OCI-LY1 (cell line): ENCODE data around the gene GAK.

ENCODE experiments used
- EZH2 ChIP-seq: fragments of 200-600 bp; sonication (generic), shearing (Covaris generic); IDR thresholded peaks from 2 replicates; pipeline ENCODE4 v1.8.0; 2017; ENCODE audit warnings: borderline replicate concordance, mixed run types, mild to moderate bottlenecking, antibody characterized with exemption, low read length, moderate library complexity, mixed read lengths
- TF ChIP-seq, protein P1 (sequence below): fragments of 200-600 bp; sonication (generic), shearing (Covaris generic); IDR thresholded peaks from 2 replicates; pipeline ENCODE4 v1.5.1; 2017; ENCODE audit warnings: mild to moderate bottlenecking, antibody characterized with exemption, low read length, moderate library complexity, mixed read lengths

DNA sequence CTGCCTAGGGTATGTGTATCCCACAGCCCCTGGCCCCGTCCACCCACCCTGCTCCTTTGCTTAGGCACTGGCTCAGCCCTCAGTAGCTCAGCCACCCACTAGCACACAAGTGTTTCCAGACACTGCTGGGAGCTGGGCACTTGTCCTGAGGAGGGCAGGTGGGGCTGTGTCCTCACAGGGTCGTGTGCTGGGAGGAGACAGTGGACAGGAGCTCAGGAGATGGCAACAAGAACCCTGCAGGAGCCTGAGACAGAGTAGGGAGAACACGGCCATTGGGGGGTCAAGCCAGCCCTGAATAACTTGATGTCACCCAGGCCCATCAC is 100.7 kb downstream of the GAK start:
- TF ChIP-seq, protein P1, sequence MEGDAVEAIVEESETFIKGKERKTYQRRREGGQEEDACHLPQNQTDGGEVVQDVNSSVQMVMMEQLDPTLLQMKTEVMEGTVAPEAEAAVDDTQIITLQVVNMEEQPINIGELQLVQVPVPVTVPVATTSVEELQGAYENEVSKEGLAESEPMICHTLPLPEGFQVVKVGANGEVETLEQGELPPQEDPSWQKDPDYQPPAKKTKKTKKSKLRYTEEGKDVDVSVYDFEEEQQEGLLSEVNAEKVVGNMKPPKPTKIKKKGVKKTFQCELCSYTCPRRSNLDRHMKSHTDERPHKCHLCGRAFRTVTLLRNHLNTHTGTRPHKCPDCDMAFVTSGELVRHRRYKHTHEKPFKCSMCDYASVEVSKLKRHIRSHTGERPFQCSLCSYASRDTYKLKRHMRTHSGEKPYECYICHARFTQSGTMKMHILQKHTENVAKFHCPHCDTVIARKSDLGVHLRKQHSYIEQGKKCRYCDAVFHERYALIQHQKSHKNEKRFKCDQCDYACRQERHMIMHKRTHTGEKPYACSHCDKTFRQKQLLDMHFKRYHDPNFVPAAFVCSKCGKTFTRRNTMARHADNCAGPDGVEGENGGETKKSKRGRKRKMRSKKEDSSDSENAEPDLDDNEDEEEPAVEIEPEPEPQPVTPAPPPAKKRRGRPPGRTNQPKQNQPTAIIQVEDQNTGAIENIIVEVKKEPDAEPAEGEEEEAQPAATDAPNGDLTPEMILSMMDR, result no peak
- no peak for TF ChIP-seq EZH2
